Transverse colon (tissue), 4 donors: ENCODE measurements around the gene FGGY.

Experiments used
- EP300 ChIP-seq: sonication (generic); formaldehyde crosslinking; IDR thresholded peaks from one replicate; pipeline ENCODE4 v1.6.1; 2017; ENCODE audit warnings: antibody characterized with exemption, low read depth
- POLR2A ChIP-seq: fragments of 450-650 bp; IDR thresholded peaks from one replicate; pipeline ENCODE4 v1.6.1; 2016; ENCODE audit warnings: antibody characterized with exemption, mild to moderate bottlenecking, moderate library complexity
- POLR2AphosphoS5 ChIP-seq, 3 donors: sonication (generic); formaldehyde crosslinking; IDR thresholded peaks; one replicate each; pipeline ENCODE4 v1.6.1; 2016; ENCODE audit warnings: antibody characterized with exemption in 3 of 3
- TF ChIP-seq, protein P1 (sequence below), 5 experiments: fragments of 200-600 bp in 3 of 5; fragments of 450-650 bp in 2 of 5; sonication (generic) in 3 of 5; IDR thresholded peaks; 1 replicate in 2 of 5; 2 replicates in 3 of 5; pipeline ENCODE4 v1.5.1; 2016 to 2017; ENCODE audit warnings: antibody characterized with exemption in 5 of 5, inconsistent platforms in 3 of 5, mild to moderate bottlenecking in 2 of 5, moderate library complexity in 1 of 5

DNA sequence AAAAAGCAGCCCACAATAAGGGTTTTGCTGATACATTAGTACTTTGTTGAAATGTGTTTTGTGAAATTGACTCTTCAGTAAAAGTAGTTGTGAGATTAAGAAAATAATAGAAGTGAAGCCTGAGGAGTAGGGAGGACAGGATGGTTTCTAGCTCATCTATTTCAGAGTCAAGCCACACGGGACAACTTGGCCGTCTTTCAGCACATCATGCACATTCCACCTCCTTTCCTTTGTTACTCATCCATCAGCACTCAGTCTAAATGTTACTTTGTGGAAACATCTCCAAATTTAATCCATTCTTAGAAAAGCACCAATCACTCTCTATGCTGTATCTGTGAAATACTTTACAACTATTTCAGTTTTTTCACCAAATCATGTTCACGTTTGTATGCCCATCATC is 223.3 kb downstream of the FGGY start:
- TF ChIP-seq, protein P1, sequence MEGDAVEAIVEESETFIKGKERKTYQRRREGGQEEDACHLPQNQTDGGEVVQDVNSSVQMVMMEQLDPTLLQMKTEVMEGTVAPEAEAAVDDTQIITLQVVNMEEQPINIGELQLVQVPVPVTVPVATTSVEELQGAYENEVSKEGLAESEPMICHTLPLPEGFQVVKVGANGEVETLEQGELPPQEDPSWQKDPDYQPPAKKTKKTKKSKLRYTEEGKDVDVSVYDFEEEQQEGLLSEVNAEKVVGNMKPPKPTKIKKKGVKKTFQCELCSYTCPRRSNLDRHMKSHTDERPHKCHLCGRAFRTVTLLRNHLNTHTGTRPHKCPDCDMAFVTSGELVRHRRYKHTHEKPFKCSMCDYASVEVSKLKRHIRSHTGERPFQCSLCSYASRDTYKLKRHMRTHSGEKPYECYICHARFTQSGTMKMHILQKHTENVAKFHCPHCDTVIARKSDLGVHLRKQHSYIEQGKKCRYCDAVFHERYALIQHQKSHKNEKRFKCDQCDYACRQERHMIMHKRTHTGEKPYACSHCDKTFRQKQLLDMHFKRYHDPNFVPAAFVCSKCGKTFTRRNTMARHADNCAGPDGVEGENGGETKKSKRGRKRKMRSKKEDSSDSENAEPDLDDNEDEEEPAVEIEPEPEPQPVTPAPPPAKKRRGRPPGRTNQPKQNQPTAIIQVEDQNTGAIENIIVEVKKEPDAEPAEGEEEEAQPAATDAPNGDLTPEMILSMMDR (IDR thresholded peaks at IDR 0.05) = no peak
- TF ChIP-seq POLR2AphosphoS5 (IDR thresholded peaks at IDR 0.05) (no peak), POLR2A (no peak), EP300 (no peak)
